HG02763 (cell line): ENCODE measurements around the gene C11orf54.
"Not testable (repeated sequence)": the region's sequence is repeated elsewhere in the genome, so short reads cannot be mapped to it uniquely, and the experiment has no call there.

Experiments
- ATAC-seq: cut with Tn5 transposase; IDR thresholded peaks from one replicate; pipeline ENCODE4 v1.9.1; 2021; ENCODE audit warnings: mild to moderate bottlenecking, moderate library complexity; ENCODE audit not compliant: unreplicated experiment

Gene C11orf54

GRCh38 chr11:93765551-93765950 lies 24.1 kb downstream of the C11orf54 start:
- no peak for ATAC-seq

- ATAC-seq = no peak
Measured at GRCh38 chr11:93766504-93766903, 25.0 kb downstream of the C11orf54 start.

GRCh38 chr11:93767018-93767417 lies 25.5 kb downstream of the C11orf54 start:
- no peak for ATAC-seq

GRCh38 chr11:93770160-93770559 lies 28.7 kb downstream of the C11orf54 start:
- no peak for ATAC-seq

- no peak for ATAC-seq
Measured at GRCh38 chr11:93772123-93772522, 30.7 kb downstream of the C11orf54 start.

GRCh38 chr11:93773045-93773477 lies 31.6 kb downstream of the C11orf54 start:
- no peak for ATAC-seq

GRCh38 chr11:93773601-93774200 lies 32.2 kb downstream of the C11orf54 start:
- ATAC-seq = no peak

- ATAC-seq = not testable (repeated sequence)
Measured at GRCh38 chr11:93774560-93774959, 33.1 kb downstream of the C11orf54 start.

GRCh38 chr11:93775289-93775688 lies 33.8 kb downstream of the C11orf54 start:
- no peak for ATAC-seq

GRCh38 chr11:93783362-93783761 lies 41.9 kb downstream of the C11orf54 start:
- ATAC-seq = no peak

- ATAC-seq = peak; percentile 42
Measured at GRCh38 chr11:93783765-93784144, 42.3 kb downstream of the C11orf54 start.

GRCh38 chr11:93784145-93784934 lies 42.9 kb downstream of the C11orf54 start, which contains the start of gene MED17:
TSS of gene MED17 (plus strand) at chr11:93784282. CDS start at chr11:93784514, 232 bp downstream.
- ATAC-seq = peak; percentile 97

GRCh38 chr11:93784935-93785360 lies 43.5 kb downstream of the C11orf54 start:
- ATAC-seq = peak; percentile 25

- ATAC-seq = no peak
Measured at GRCh38 chr11:93791493-93791892, 50.0 kb downstream of the C11orf54 start.

GRCh38 chr11:93796441-93797231 lies 55.2 kb downstream of the C11orf54 start:
- no peak for ATAC-seq

GRCh38 chr11:93801366-93801765 lies 59.9 kb downstream of the C11orf54 start:
- ATAC-seq = no peak

- no peak for ATAC-seq
Measured at GRCh38 chr11:93804879-93805278, 63.4 kb downstream of the C11orf54 start.

- no peak for ATAC-seq
Measured at GRCh38 chr11:93807980-93808379, 66.5 kb downstream of the C11orf54 start.

GRCh38 chr11:93813974-93814373 lies 72.5 kb downstream of the C11orf54 start:
- ATAC-seq = no peak
